GM12878 (cell line): Measurements from ENCODE around the gene RIF1. TPM values are rescaled to one million over a fixed set of nuclear protein-coding genes. Genes with fewer than 3 reads are reported as not detected.
A peak's percentile ranks its signal among the peaks of the same experiment; 100 is the strongest.

Experiments used
- ATAC-seq: fragments of 200-7000 bp; cut with Tn5 transposase; 3 replicates; pipeline ENCODE4 v1.9.1; 2020; ENCODE audit warnings: mild to moderate bottlenecking, moderate library complexity
- BruUV-seq: library from RNA; stranded (reverse); fragments of 400-500 nt; replicated peaks from 2 replicates; lab custom pipeline; 2021; lab: Mats Ljungman, UMichigan
- CTCF ChIA-PET: fragments of 300-600 bp; sonication (Branson Sonifier 250); formaldehyde crosslinking; extraction: SDS; loops from one replicate; lab custom pipeline; 2021; ENCODE audit warnings: inconsistent platforms; lab: Yijun Ruan, JAX
- POLR2A ChIA-PET: fragments of 350-600 bp; formaldehyde crosslinking; extraction: SDS; loops from one replicate; lab custom pipeline; 2021; ENCODE audit warnings: inconsistent platforms; lab: Charles Lee
- RAD21 ChIA-PET: fragments of 300-600 bp; sonication (Branson Sonifier 250); formaldehyde crosslinking; loops from one replicate; lab custom pipeline; 2023; ENCODE audit warnings: antibody characterized with exemption; ENCODE audit not compliant: unreplicated experiment; lab: Charles Lee
- SMC1A ChIA-PET: fragments of 300-600 bp; sonication (Branson Sonifier 250); formaldehyde crosslinking; loops from one replicate; lab custom pipeline; 2023; ENCODE audit not compliant: unreplicated experiment, uncharacterized antibody; lab: Charles Lee
- DNase-seq: peaks from one replicate; pipeline ENCODE4 v3.0.0-alpha.2; 2011; ENCODE audit warnings: low read depth, low spot score
- FAIRE-seq: peaks from 3 replicates; lab custom pipeline; 2011; peaks lifted over from hg19 to GRCh38; lab: Jason Lieb, UNC
- H2AFZ ChIP-seq: 2 replicates; pipeline ENCODE4 v1.6.0; 2011; ENCODE audit warnings: low read depth, low read length, control low read depth; ENCODE audit not compliant: control insufficient read depth
- H3K27ac ChIP-seq: 2 replicates; pipeline ENCODE4 v1.5.1; 2011; ENCODE audit warnings: control low read depth; ENCODE audit not compliant: control insufficient read depth, insufficient read depth
- H3K27me3 ChIP-seq, 2 experiments: replicated peaks in 1 of 2; 2 replicates each; pipeline versions ENCODE4 v1.6.0 to v1.6.1; 2011; ENCODE audit warnings: low read length in 1 of 2; ENCODE audit not compliant: control insufficient read depth in 2 of 2, insufficient read depth in 2 of 2
- H3K36me3 ChIP-seq, 2 experiments: 2 replicates each; pipeline ENCODE4 v1.5.1; 2011; ENCODE audit warnings: low read length in 1 of 2; ENCODE audit not compliant: control insufficient read depth in 2 of 2, insufficient read depth in 2 of 2
- H3K4me1 ChIP-seq: 2 replicates; pipeline ENCODE4 v1.6.1; 2011; ENCODE audit warnings: mild to moderate bottlenecking, low read length, moderate library complexity, mixed read lengths; ENCODE audit not compliant: control insufficient read depth, insufficient read depth
- H3K4me2 ChIP-seq: 2 replicates; pipeline ENCODE4 v1.6.0; 2011; ENCODE audit warnings: control low read depth; ENCODE audit not compliant: control insufficient read depth, insufficient read depth
- H3K4me3 ChIP-seq: fragments of 200-600 bp; sonication (generic); 2 replicates; pipeline ENCODE4 v1.5.1; 2016
- H3K79me2 ChIP-seq: 2 replicates; pipeline ENCODE4 v1.6.0; 2011; ENCODE audit warnings: low read length; ENCODE audit not compliant: control insufficient read depth, insufficient read depth
- H3K9ac ChIP-seq: 2 replicates; pipeline ENCODE4 v1.8.0; 2011; ENCODE audit warnings: low read length, control low read depth, mixed read lengths; ENCODE audit not compliant: control insufficient read depth, insufficient read depth
- H3K9me3 ChIP-seq: replicated peaks from 3 replicates; pipeline ENCODE4 v1.5.1; 2011; ENCODE audit warnings: mild to moderate bottlenecking, low read length; ENCODE audit not compliant: control insufficient read depth, insufficient read depth
- H4K20me1 ChIP-seq: 2 replicates; pipeline ENCODE4 v1.6.0; 2011; ENCODE audit not compliant: control insufficient read depth, insufficient read depth
- CHD1 ChIP-seq: IDR thresholded peaks from 2 replicates; pipeline ENCODE4 v1.6.1; 2012; ENCODE audit warnings: low read depth, low read length, improper control_type of control experiment
- CREM ChIP-seq: IDR thresholded peaks from 2 replicates; pipeline ENCODE4 v1.6.1; 2014; ENCODE audit warnings: antibody characterized with exemption, low read depth
- ETV6 ChIP-seq, 2 experiments: fragments of 450-650 bp in 1 of 2; IDR thresholded peaks in 1 of 2; conservative IDR thresholded peaks in 1 of 2; 2 replicates each; pipeline ENCODE4 v1.6.1; 2014; ENCODE audit warnings: antibody characterized with exemption in 1 of 2, borderline replicate concordance in 1 of 2, low read depth in 1 of 2, mild to moderate bottlenecking in 1 of 2, moderate library complexity in 1 of 2
- JUNB ChIP-seq: IDR thresholded peaks from 2 replicates; pipeline ENCODE4 v1.6.1; 2016; ENCODE audit warnings: antibody characterized with exemption, mild to moderate bottlenecking
- MAX ChIP-seq: IDR thresholded peaks from 2 replicates; pipeline ENCODE4 v1.6.1; 2012; ENCODE audit warnings: low read depth, low read length, improper control_type of control experiment
- MTA3 ChIP-seq: IDR thresholded peaks from 2 replicates; pipeline ENCODE4 v1.6.1; 2012; ENCODE audit warnings: low read length, inconsistent platforms, borderline replicate concordance
- NFYA ChIP-seq: IDR thresholded peaks from 2 replicates; pipeline ENCODE4 v1.6.1; 2011; ENCODE audit warnings: low read depth, mild to moderate bottlenecking, low read length, improper control_type of control experiment, borderline replicate concordance
- PAX5 ChIP-seq: IDR thresholded peaks from 2 replicates; pipeline ENCODE4 v1.6.1; 2011; ENCODE audit warnings: low read depth, low read length, borderline replicate concordance
- PAX8 ChIP-seq: fragments of 450-650 bp; IDR thresholded peaks from 2 replicates; pipeline ENCODE4 v1.6.1; 2017; ENCODE audit warnings: mild to moderate bottlenecking, moderate library complexity
- PML ChIP-seq: IDR thresholded peaks from 2 replicates; pipeline ENCODE4 v1.6.1; 2012; ENCODE audit warnings: low read length, inconsistent platforms
- RB1 ChIP-seq: fragments of 450-650 bp; formaldehyde crosslinking; IDR thresholded peaks from 2 replicates; pipeline ENCODE4 v1.6.1; 2017; ENCODE audit warnings: mild to moderate bottlenecking, borderline replicate concordance
- SMAD1 ChIP-seq: fragments of 450-650 bp; IDR thresholded peaks from 2 replicates; pipeline ENCODE4 v1.6.1; 2018; ENCODE audit warnings: mild to moderate bottlenecking, low read depth; ENCODE audit not compliant: partially characterized antibody
- SMARCA5 ChIP-seq: fragments of 450-650 bp; IDR thresholded peaks from 2 replicates; pipeline ENCODE4 v1.6.1; 2017; ENCODE audit warnings: mild to moderate bottlenecking
- SPI1 ChIP-seq: IDR thresholded peaks from 2 replicates; pipeline ENCODE4 v1.6.1; 2011; ENCODE audit warnings: low read depth, mild to moderate bottlenecking, low read length, moderate library complexity, borderline replicate concordance; ENCODE audit not compliant: insufficient read depth
- WGBS: methylation state at CpG from one replicate; pipeline ENCODE4 v1.1.6; 2016; ENCODE audit warnings: low lambda C conversion rate; ENCODE audit not compliant: insufficient replicate concordance, insufficient coverage; ENCODE audit errors: missing lambda C conversion rate; 5-methylcytosine and 5-hydroxymethylcytosine counted together
- in situ Hi-C: fragments of 300-500 bp; cut with MboI; formaldehyde crosslinking; loops from 9 replicates; pipeline ENCODE4 v1.14.3; 2018; ENCODE audit warnings: mixed read lengths
- intact Hi-C: fragments of 100-400 bp; cut with micrococcal nuclease; formaldehyde crosslinking; loops from one replicate; pipeline ENCODE4 v1.14.2; 2022; ENCODE audit not compliant: unreplicated experiment
- polyA plus RNA-seq, 11 experiments: library from polyadenylated mRNA; depleted of rRNA in 4 of 11; unstranded in 6 of 11; stranded (reverse) in 5 of 11; fragments of >200 nt; fragmentation: Nextera tagmentation in 4 of 11; fragmentation: Illumina TruSeq in 1 of 11; extraction: Ambion mirVana in 4 of 11; extraction: Trizol in 1 of 11; gene quantifications; 1 replicate in 1 of 11; 2 replicates in 10 of 11; pipeline versions ENCODE4 v1.2.1 to v1.2.3, GENCODE V29; 2011 to 2016; ENCODE audit warnings: inconsistent platforms in 2 of 11, missing spikeins in 2 of 11, low read depth in 1 of 11
- total RNA-seq, 4 experiments: library from RNA; depleted of rRNA in 3 of 4; stranded (reverse); fragments of >200 nt in 3 of 4; fragmentation: Illumina TruSeq in 1 of 4; extraction: Trizol in 1 of 4; gene quantifications; 2 replicates each; pipeline versions ENCODE4 v1.2.1 to v1.2.3, GENCODE V29; 2013 to 2021
- TF ChIP-seq, protein P1 (sequence below): fragments of 450-650 bp; IDR thresholded peaks from 2 replicates; pipeline ENCODE4 v1.6.1; 2017; ENCODE audit warnings: antibody characterized with exemption, mild to moderate bottlenecking, moderate library complexity
- TF ChIP-seq, protein P2 (sequence below): fragments of 450-650 bp; IDR thresholded peaks from 2 replicates; pipeline ENCODE4 v1.6.1; 2014; ENCODE audit warnings: mild to moderate bottlenecking
- TF ChIP-seq, protein P3 (sequence below): fragments of 450-650 bp; IDR thresholded peaks from 2 replicates; pipeline ENCODE4 v1.6.1; 2018; ENCODE audit warnings: mild to moderate bottlenecking, low read depth, moderate library complexity; ENCODE audit not compliant: partially characterized antibody

Gene RIF1
- total and polyA plus RNA-seq, 10 of the 15 experiments (the other 5 are each of a cell fraction or from before 2014, with no cell fraction given), result 6.3 to 63.2 (median 34.4) TPM

- DNase-seq, result no peak
- no peaks in the 10 kb centered on the region for H4K20me1 ChIP-seq
- no peak overlapping the region for H3K27ac ChIP-seq
- H3K4me3 ChIP-seq, result no peak overlapping the region
- H3K36me3 ChIP-seq, result no peaks in the 10 kb centered on the region
- POLR2A ChIA-PET, result no interaction called here
- CTCF ChIA-PET, result interaction anchor here (1.4 kb wide), 1 partner anchor 29 kb away, joined by 3 read pairs; no protein-coding TSS in a partner anchor
- H3K9me3 ChIP-seq, result no peaks in the 10 kb centered on the region
- SMC1A ChIA-PET, result interaction anchor here (0.6 kb wide), 1 partner anchor 274 kb away, joined by 3 read pairs; no protein-coding TSS in a partner anchor
- no peak for TF ChIP-seq SMAD1
- TF ChIP-seq, protein P1, sequence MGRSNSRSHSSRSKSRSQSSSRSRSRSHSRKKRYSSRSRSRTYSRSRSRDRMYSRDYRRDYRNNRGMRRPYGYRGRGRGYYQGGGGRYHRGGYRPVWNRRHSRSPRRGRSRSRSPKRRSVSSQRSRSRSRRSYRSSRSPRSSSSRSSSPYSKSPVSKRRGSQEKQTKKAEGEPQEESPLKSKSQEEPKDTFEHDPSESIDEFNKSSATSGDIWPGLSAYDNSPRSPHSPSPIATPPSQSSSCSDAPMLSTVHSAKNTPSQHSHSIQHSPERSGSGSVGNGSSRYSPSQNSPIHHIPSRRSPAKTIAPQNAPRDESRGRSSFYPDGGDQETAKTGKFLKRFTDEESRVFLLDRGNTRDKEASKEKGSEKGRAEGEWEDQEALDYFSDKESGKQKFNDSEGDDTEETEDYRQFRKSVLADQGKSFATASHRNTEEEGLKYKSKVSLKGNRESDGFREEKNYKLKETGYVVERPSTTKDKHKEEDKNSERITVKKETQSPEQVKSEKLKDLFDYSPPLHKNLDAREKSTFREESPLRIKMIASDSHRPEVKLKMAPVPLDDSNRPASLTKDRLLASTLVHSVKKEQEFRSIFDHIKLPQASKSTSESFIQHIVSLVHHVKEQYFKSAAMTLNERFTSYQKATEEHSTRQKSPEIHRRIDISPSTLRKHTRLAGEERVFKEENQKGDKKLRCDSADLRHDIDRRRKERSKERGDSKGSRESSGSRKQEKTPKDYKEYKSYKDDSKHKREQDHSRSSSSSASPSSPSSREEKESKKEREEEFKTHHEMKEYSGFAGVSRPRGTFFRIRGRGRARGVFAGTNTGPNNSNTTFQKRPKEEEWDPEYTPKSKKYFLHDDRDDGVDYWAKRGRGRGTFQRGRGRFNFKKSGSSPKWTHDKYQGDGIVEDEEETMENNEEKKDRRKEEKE, result no peak
- TF ChIP-seq MTA3, result no peak
- TF ChIP-seq PAX5, result no peak
- TF ChIP-seq, protein P2, sequence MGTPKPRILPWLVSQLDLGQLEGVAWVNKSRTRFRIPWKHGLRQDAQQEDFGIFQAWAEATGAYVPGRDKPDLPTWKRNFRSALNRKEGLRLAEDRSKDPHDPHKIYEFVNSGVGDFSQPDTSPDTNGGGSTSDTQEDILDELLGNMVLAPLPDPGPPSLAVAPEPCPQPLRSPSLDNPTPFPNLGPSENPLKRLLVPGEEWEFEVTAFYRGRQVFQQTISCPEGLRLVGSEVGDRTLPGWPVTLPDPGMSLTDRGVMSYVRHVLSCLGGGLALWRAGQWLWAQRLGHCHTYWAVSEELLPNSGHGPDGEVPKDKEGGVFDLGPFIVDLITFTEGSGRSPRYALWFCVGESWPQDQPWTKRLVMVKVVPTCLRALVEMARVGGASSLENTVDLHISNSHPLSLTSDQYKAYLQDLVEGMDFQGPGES, result no peak
- TF ChIP-seq JUNB, result no peak
- TF ChIP-seq NFYA, result no peak
- no peak for TF ChIP-seq SPI1
- TF ChIP-seq, protein P3, sequence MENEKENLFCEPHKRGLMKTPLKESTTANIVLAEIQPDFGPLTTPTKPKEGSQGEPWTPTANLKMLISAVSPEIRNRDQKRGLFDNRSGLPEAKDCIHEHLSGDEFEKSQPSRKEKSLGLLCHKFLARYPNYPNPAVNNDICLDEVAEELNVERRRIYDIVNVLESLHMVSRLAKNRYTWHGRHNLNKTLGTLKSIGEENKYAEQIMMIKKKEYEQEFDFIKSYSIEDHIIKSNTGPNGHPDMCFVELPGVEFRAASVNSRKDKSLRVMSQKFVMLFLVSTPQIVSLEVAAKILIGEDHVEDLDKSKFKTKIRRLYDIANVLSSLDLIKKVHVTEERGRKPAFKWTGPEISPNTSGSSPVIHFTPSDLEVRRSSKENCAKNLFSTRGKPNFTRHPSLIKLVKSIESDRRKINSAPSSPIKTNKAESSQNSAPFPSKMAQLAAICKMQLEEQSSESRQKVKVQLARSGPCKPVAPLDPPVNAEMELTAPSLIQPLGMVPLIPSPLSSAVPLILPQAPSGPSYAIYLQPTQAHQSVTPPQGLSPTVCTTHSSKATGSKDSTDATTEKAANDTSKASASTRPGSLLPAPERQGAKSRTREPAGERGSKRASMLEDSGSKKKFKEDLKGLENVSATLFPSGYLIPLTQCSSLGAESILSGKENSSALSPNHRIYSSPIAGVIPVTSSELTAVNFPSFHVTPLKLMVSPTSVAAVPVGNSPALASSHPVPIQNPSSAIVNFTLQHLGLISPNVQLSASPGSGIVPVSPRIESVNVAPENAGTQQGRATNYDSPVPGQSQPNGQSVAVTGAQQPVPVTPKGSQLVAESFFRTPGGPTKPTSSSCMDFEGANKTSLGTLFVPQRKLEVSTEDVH, result no peak
- no peak for TF ChIP-seq ETV6 (conservative IDR thresholded peaks at IDR 0.05 in 1 of 2, IDR thresholded peaks at IDR 0.05 in 1 of 2; ENCODE audit: borderline replicate concordance in 1 of 2, low read depth in 1 of 2)
- no peak for TF ChIP-seq MAX
- no peak for TF ChIP-seq PAX8
- TF ChIP-seq PML, result no peak
- TF ChIP-seq CHD1, result no peak
- TF ChIP-seq SMARCA5, result no peak
- no peak for TF ChIP-seq CREM
- TF ChIP-seq RB1, result no peak
- TF ChIP-seq, all 136 proteins: peak for 0
- in situ Hi-C loops, result no loop called here
- H3K4me2 ChIP-seq, result no peak overlapping the region
- FAIRE-seq, result no peak
- RAD21 ChIA-PET, result no interaction called here
- H3K27me3 ChIP-seq, result no peaks in the 10 kb centered on the region
- no peak overlapping the region for H2AFZ ChIP-seq
- no TSS peak for BruUV-seq
- ATAC-seq, result peak; percentile 67
- intact Hi-C loops, result no loop called here
- no peak overlapping the region for H3K9ac ChIP-seq
- no peaks in the 10 kb centered on the region for H3K4me1 ChIP-seq
- 38% methylated on average over 9 of the region's 9 CpGs for WGBS
- no peaks in the 10 kb centered on the region for H3K79me2 ChIP-seq
These were observed 116.2 kb downstream of the RIF1 start for GRCh38 chr2:151525821-151526373.
